ENCODE results near the gene PRR20G.
"Not testable (repeated sequence)": the region's sequence is repeated elsewhere in the genome, so short reads cannot be mapped to it uniquely, and the experiment has no call there.

PRR20G gene

DNA sequence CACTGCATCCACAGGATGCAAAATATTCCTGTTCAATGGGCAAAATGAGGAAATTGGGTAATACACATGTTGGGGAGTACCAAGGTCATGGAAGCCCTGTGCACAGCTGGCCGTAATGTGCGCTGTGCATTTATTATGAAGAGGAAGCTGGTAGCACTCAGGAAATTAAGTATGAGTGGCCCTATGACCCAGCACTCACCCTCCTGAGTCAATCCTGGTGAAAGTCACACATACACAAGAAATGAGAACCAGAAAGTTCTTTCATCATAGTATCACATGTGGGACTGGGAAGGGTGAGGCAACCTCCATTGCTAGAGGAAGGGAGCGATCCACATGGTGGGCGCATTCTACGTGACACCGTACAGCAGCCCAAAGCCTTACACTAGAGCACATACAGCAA lies 11.4 kb upstream of the PRR20G start:
- H3K4me3 ChIP-seq (ENCODE audit: low read depth, low read length) = no peak overlapping the region
- no peak for TF ChIP-seq CTCF (IDR thresholded peaks at IDR 0.05; ENCODE audit: borderline replicate concordance, insufficient read depth, low read depth, low read length)

DNA sequence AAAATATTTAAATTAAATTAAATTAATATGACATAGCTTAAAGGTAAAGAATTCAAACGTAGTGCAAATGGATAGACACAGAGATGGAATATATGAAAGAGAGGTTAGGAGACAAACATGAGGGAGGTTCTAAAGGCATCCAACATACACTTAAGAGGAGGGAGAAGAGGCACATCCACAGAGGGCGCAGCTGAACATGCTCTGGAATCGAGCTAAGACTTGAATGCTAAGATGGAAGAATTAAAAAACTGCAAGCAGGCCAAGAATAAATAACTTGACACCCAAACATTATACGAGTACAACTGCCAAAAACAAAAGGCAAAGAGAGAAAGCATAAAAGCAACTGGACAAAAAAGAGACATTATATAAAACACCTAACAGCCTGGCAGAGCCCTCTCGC lies 9.1 kb upstream of the PRR20G start:
- H3K4me3 ChIP-seq (ENCODE audit: low read depth, low read length) = no peak overlapping the region
- TF ChIP-seq CTCF (IDR thresholded peaks at IDR 0.05; ENCODE audit: borderline replicate concordance, insufficient read depth, low read depth, low read length) = no peak

- TF ChIP-seq CTCF (IDR thresholded peaks at IDR 0.05; ENCODE audit: borderline replicate concordance, insufficient read depth, low read depth, low read length) = no peak
- no peak overlapping the region for H3K4me3 ChIP-seq (ENCODE audit: low read depth, low read length)
Measured at GRCh38 chr3:127296166-127296565, 8.3 kb upstream of the PRR20G start.

DNA sequence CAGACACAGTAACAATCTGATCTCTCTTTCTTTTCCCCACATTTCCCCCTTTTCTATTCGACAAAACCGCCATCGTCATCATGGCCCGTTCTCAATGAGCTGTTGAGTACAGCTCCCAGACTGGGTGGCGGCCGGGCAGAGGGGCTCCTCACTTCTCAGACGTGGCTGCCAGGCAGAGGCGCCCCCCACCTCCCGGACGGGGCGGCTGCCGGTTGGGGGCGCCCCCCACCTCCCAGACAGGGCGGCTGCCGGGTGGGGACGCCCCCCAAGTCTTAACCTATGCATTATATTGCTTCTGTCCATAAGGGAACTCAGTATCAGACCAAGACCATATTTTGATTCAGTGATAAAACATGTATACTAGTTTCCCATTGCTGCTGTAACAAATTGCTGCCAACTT lies 5.8 kb upstream of the PRR20G start:
- H3K4me3 ChIP-seq (ENCODE audit: low read depth, low read length) = not testable (repeated sequence)

DNA sequence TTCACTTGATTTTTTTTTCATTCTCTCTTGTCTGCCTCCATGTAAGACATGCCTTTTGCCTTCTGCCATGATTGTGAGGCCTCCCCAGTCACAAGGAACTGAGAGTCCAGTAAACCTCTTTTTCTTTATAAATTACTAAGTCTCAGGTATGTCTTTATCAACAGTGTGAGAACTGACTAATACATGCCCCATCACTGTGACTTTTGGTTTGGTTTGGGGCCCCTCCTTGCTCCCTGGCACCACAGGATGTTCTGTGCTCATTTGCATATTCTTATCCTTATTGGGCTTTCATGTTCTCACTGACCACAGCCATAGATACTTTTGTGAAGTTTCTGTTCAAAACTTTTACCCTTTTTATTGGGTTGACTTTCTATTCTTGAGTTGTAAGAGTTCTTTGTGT lies 3.8 kb upstream of the PRR20G start:
- TF ChIP-seq CTCF (IDR thresholded peaks at IDR 0.05; ENCODE audit: borderline replicate concordance, insufficient read depth, low read depth, low read length) = no peak
- no peak overlapping the region for H3K4me3 ChIP-seq (ENCODE audit: low read depth, low read length)

GRCh38 chr3:127291114-127291513 lies 3.3 kb upstream of the PRR20G start:
- no peak overlapping the region for H3K4me3 ChIP-seq (ENCODE audit: low read depth, low read length)
- TF ChIP-seq CTCF (IDR thresholded peaks at IDR 0.05; ENCODE audit: borderline replicate concordance, insufficient read depth, low read depth, low read length) = no peak

- TF ChIP-seq CTCF (IDR thresholded peaks at IDR 0.05; ENCODE audit: borderline replicate concordance, insufficient read depth, low read depth, low read length) = no peak
- H3K4me3 ChIP-seq (ENCODE audit: low read depth, low read length) = no peak overlapping the region
Measured at GRCh38 chr3:127289706-127290575, 2.1 kb upstream of the PRR20G start.

Data from GM12875 (cell line).